GM15510 (cell line): Measurements from ENCODE around the gene SAP130.

Source experiments
- POLR2A ChIP-seq: IDR thresholded peaks from 3 replicates; pipeline ENCODE4 v1.6.1; 2011; ENCODE audit warnings: borderline replicate concordance; ENCODE audit not compliant: insufficient read length; ENCODE audit errors: extremely low read depth

The SAP130 gene

GRCh38 chr2:127986548-127987079 lies 41.2 kb downstream of the SAP130 start:
- TF ChIP-seq POLR2A, result no peak

- TF ChIP-seq POLR2A, result no peak
Measured at GRCh38 chr2:127985735-127986134, 42.1 kb downstream of the SAP130 start.

- no peak for TF ChIP-seq POLR2A
Measured at GRCh38 chr2:127985026-127985734, 42.7 kb downstream of the SAP130 start.

GRCh38 chr2:127984551-127984950 lies 43.3 kb downstream of the SAP130 start:
- TF ChIP-seq POLR2A, result no peak

- TF ChIP-seq POLR2A, result no peak
Measured at GRCh38 chr2:127969446-127969845, 58.4 kb downstream of the SAP130 start.

GRCh38 chr2:127968610-127969339 lies 59.1 kb downstream of the SAP130 start:
- no peak for TF ChIP-seq POLR2A

GRCh38 chr2:127961729-127962128 lies 66.1 kb downstream of the SAP130 start:
- TF ChIP-seq POLR2A, result no peak

GRCh38 chr2:127957240-127957639 lies 70.6 kb downstream of the SAP130 start:
- no peak for TF ChIP-seq POLR2A

GRCh38 chr2:127954857-127955256 lies 73.0 kb downstream of the SAP130 start:
- no peak for TF ChIP-seq POLR2A

GRCh38 chr2:127953849-127954248 lies 74.0 kb downstream of the SAP130 start:
- TF ChIP-seq POLR2A, result no peak

GRCh38 chr2:127953128-127953718 lies 74.6 kb downstream of the SAP130 start:
- TF ChIP-seq POLR2A, result no peak

GRCh38 chr2:127951026-127951425 lies 76.8 kb downstream of the SAP130 start:
- TF ChIP-seq POLR2A, result no peak

- no peak for TF ChIP-seq POLR2A
Measured at GRCh38 chr2:127950264-127950663, 77.6 kb downstream of the SAP130 start.

- no peak for TF ChIP-seq POLR2A
Measured at GRCh38 chr2:127945281-127945680, 82.6 kb downstream of the SAP130 start.

- no peak for TF ChIP-seq POLR2A
Measured at GRCh38 chr2:127943186-127943585, 84.7 kb downstream of the SAP130 start.

- no peak for TF ChIP-seq POLR2A
Measured at GRCh38 chr2:127942002-127942401, 85.9 kb downstream of the SAP130 start.

- no peak for TF ChIP-seq POLR2A
Measured at GRCh38 chr2:127941461-127941860, 86.4 kb downstream of the SAP130 start.

GRCh38 chr2:127940641-127941040 lies 87.2 kb downstream of the SAP130 start:
- no peak for TF ChIP-seq POLR2A
